ENCODE measurements around the gene OGFR. TPM values are rescaled to one million over a fixed set of nuclear protein-coding genes. Genes with fewer than 3 reads are reported as not detected.
A peak's percentile ranks its signal among the peaks of the same experiment; 100 is the strongest.

OGFR gene
- total RNA-seq (10 to 100 TPM; 46.5 to 91.1 (median 83.0) TPM), total RNA-seq (61.6 to 186 (median 144) reads per million in 29 experiments)
- 52.2 TPM for total RNA-seq (2013)

- H3K27me3 ChIP-seq (replicated peaks in 1 of 2; ENCODE audit: control insufficient read depth in 2 of 2, extremely low read depth in 1 of 2, insufficient read depth in 2 of 2, low read length in 1 of 2) = no peaks in the 10 kb centered on the region
- Mint-ChIP-seq H3K9me3 (no peaks in the 10 kb centered on the region), H3K4me3 (peak within 1 kb of the TSS; percentile 93 to 96 (median 95)), H3K27me3 (no peaks in the 10 kb centered on the region), H3K4me1 (peaks cover 29 to 32% (median 29%) of the 10 kb centered on the region in 3 donors), H3K27ac (peak within 1 kb of the TSS; percentile 94 to 98), H3K36me3 (peaks cover 16% of the 10 kb centered on the region)
- ChIA-PET CTCF (interaction anchor here in 1 of 2 donors (1.0 to 1.7 kb wide), 2 partner anchors 11 to 13 kb away, joined by 4 to 7 read pairs; no protein-coding TSS in a partner anchor), POLR2A (interaction anchor here (0.7 to 0.8 kb wide), 2 partner anchors 10 to 11 kb away, joined by 3 to 4 read pairs; no protein-coding TSS in a partner anchor)
- peaks cover 9 to 38% of the 10 kb centered on the region in 2 donors for H3K36me3 ChIP-seq (ENCODE audit: control insufficient read depth in 2 of 2, extremely low read depth in 1 of 2, insufficient read depth in 1 of 2, low read length in 1 of 2)
- peak within 1 kb of the TSS; percentile 63 for H3K27ac ChIP-seq (ENCODE audit: low read length)
- peak within 1 kb of the TSS; percentile 58 to 67 for H3K4me3 ChIP-seq (ENCODE audit: control insufficient read depth in 1 of 2, extremely low read depth in 1 of 2, low read length in 1 of 2)
- no peaks in the 10 kb centered on the region for H3K9me3 ChIP-seq
- H3K4me1 ChIP-seq (ENCODE audit: control insufficient read depth in 1 of 2, extremely low read depth in 1 of 2, insufficient read depth in 2 of 2, low read length in 2 of 2) = peaks cover 6 to 47% of the 10 kb centered on the region in 2 experiments
- WGBS (ENCODE audit: insufficient coverage) = under 1% methylated on average over 68 of the region's 77 CpGs
- ATAC-seq (replicated peaks in 1 of 4) (peak; percentile 74 to 78 (median 76)), DNase-seq (peak; percentile 40 to 88 (median 63))
Measured at GRCh38 chr20:62804627-62805154, at the start of gene OGFR. Gene OGFR (plus strand): TSS chr20:62804835. CDS start chr20:62804860, 25 bp downstream.

GRCh38 chr20:62754991-62755356, 49.7 kb upstream of the OGFR start:
- no peak overlapping the region for H3K27ac Mint-ChIP-seq
- H3K36me3 ChIP-seq (ENCODE audit: control insufficient read depth in 2 of 2, extremely low read depth in 1 of 2, insufficient read depth in 1 of 2, low read length in 1 of 2) = no peaks in the 10 kb centered on the region
- no peak overlapping the region for H3K4me3 ChIP-seq (ENCODE audit: control insufficient read depth in 1 of 2, extremely low read depth in 1 of 2, low read length in 1 of 2)
- ATAC-seq (replicated peaks in 1 of 4) (no peak), DNase-seq (no peak)
- H3K27ac ChIP-seq (ENCODE audit: low read length) = no peak overlapping the region
- POLR2A ChIA-PET = no interaction called here
- H3K9me3 Mint-ChIP-seq = no peaks in the 10 kb centered on the region
- H3K4me3 Mint-ChIP-seq = no peak overlapping the region
- WGBS (ENCODE audit: insufficient coverage) = 100% methylated on average over 1 of the region's 1 CpG
- peaks cover 0 to 48% of the 10 kb centered on the region in 2 experiments for H3K27me3 ChIP-seq (replicated peaks in 1 of 2; ENCODE audit: control insufficient read depth in 2 of 2, extremely low read depth in 1 of 2, insufficient read depth in 2 of 2, low read length in 1 of 2)
- H3K36me3 Mint-ChIP-seq = no peaks in the 10 kb centered on the region
- CTCF ChIA-PET = no interaction called here
- H3K4me1 Mint-ChIP-seq = peaks cover 0 to 1% (median 0%) of the 10 kb centered on the region in 3 donors
- H3K27me3 Mint-ChIP-seq = peaks cover 3 to 10% of the 10 kb centered on the region in 2 donors
- H3K9me3 ChIP-seq = no peaks in the 10 kb centered on the region
- H3K4me1 ChIP-seq (ENCODE audit: control insufficient read depth in 1 of 2, extremely low read depth in 1 of 2, insufficient read depth in 2 of 2, low read length in 2 of 2) = no peaks in the 10 kb centered on the region

- no peaks in the 10 kb centered on the region for H3K36me3 Mint-ChIP-seq
- Histone ChIP-seq H3K27me3 (replicated peaks in 1 of 2; ENCODE audit: control insufficient read depth in 2 of 2, extremely low read depth in 1 of 2, insufficient read depth in 2 of 2, low read length in 1 of 2) (peaks cover 0 to 48% of the 10 kb centered on the region in 2 experiments), H3K9me3 (no peaks in the 10 kb centered on the region), H3K4me1 (ENCODE audit: control insufficient read depth in 1 of 2, extremely low read depth in 1 of 2, insufficient read depth in 2 of 2, low read length in 2 of 2) (no peaks in the 10 kb centered on the region), H3K27ac (ENCODE audit: low read length) (no peak overlapping the region), H3K4me3 (ENCODE audit: control insufficient read depth in 1 of 2, extremely low read depth in 1 of 2, low read length in 1 of 2) (no peak overlapping the region), H3K36me3 (ENCODE audit: control insufficient read depth in 2 of 2, extremely low read depth in 1 of 2, insufficient read depth in 1 of 2, low read length in 1 of 2) (no peaks in the 10 kb centered on the region)
- no peaks in the 10 kb centered on the region for H3K9me3 Mint-ChIP-seq
- peaks cover 3 to 11% of the 10 kb centered on the region in 2 donors for H3K27me3 Mint-ChIP-seq
- ATAC-seq (replicated peaks in 1 of 4) (no peak), DNase-seq (no peak)
- WGBS (ENCODE audit: insufficient coverage) = 56% methylated on average over 10 of the region's 10 CpGs
- CTCF ChIA-PET = no interaction called here
- POLR2A ChIA-PET = no interaction called here
- H3K4me3 Mint-ChIP-seq = no peak overlapping the region
- H3K4me1 Mint-ChIP-seq = peaks cover 0 to 1% (median 0%) of the 10 kb centered on the region in 3 donors
- H3K27ac Mint-ChIP-seq = no peak overlapping the region
Measured at GRCh38 chr20:62755817-62756724, 48.6 kb upstream of the OGFR start.

GRCh38 chr20:62758226-62758912, 46.3 kb upstream of the OGFR start:
- Mint-ChIP-seq H3K27me3 (peaks cover 3 to 11% of the 10 kb centered on the region in 2 donors), H3K27ac (no peak overlapping the region), H3K36me3 (no peaks in the 10 kb centered on the region), H3K9me3 (no peaks in the 10 kb centered on the region), H3K4me1 (no peaks in the 10 kb centered on the region), H3K4me3 (no peak overlapping the region)
- Histone ChIP-seq H3K36me3 (ENCODE audit: control insufficient read depth in 2 of 2, extremely low read depth in 1 of 2, insufficient read depth in 1 of 2, low read length in 1 of 2) (no peaks in the 10 kb centered on the region), H3K9me3 (no peaks in the 10 kb centered on the region), H3K4me1 (ENCODE audit: control insufficient read depth in 1 of 2, extremely low read depth in 1 of 2, insufficient read depth in 2 of 2, low read length in 2 of 2) (no peaks in the 10 kb centered on the region), H3K27ac (ENCODE audit: low read length) (no peak overlapping the region), H3K27me3 (replicated peaks in 1 of 2; ENCODE audit: control insufficient read depth in 2 of 2, extremely low read depth in 1 of 2, insufficient read depth in 2 of 2, low read length in 1 of 2) (peaks cover 0 to 39% of the 10 kb centered on the region in 2 experiments), H3K4me3 (ENCODE audit: control insufficient read depth in 1 of 2, extremely low read depth in 1 of 2, low read length in 1 of 2) (no peak overlapping the region)
- 70% methylated on average over 14 of the region's 16 CpGs for WGBS (ENCODE audit: insufficient coverage)
- ATAC-seq (replicated peaks in 1 of 4) (no peak), DNase-seq (no peak)
- CTCF ChIA-PET = interaction anchor here in 1 of 2 donors (0.6 kb wide), 1 partner anchor 1421 kb away, joined by 4 read pairs; no protein-coding TSS in a partner anchor
- POLR2A ChIA-PET = no interaction called here

GRCh38 chr20:62759981-62760431, 44.6 kb upstream of the OGFR start:
- Mint-ChIP-seq H3K9me3 (no peaks in the 10 kb centered on the region), H3K36me3 (no peaks in the 10 kb centered on the region), H3K4me3 (no peak overlapping the region), H3K27me3 (peaks cover 3 to 11% of the 10 kb centered on the region in 2 donors), H3K27ac (no peak overlapping the region), H3K4me1 (no peaks in the 10 kb centered on the region)
- 90% methylated on average over 11 of the region's 20 CpGs for WGBS (ENCODE audit: insufficient coverage)
- no peaks in the 10 kb centered on the region for H3K36me3 ChIP-seq (ENCODE audit: control insufficient read depth in 2 of 2, extremely low read depth in 1 of 2, insufficient read depth in 1 of 2, low read length in 1 of 2)
- POLR2A ChIA-PET = no interaction called here
- CTCF ChIA-PET = no interaction called here
- H3K4me1 ChIP-seq (ENCODE audit: control insufficient read depth in 1 of 2, extremely low read depth in 1 of 2, insufficient read depth in 2 of 2, low read length in 2 of 2) = no peaks in the 10 kb centered on the region
- H3K27ac ChIP-seq (ENCODE audit: low read length) = no peak overlapping the region
- no peaks in the 10 kb centered on the region for H3K9me3 ChIP-seq
- ATAC-seq (replicated peaks in 1 of 4) (no peak), DNase-seq (no peak)
- no peak overlapping the region for H3K4me3 ChIP-seq (ENCODE audit: control insufficient read depth in 1 of 2, extremely low read depth in 1 of 2, low read length in 1 of 2)
- H3K27me3 ChIP-seq (replicated peaks in 1 of 2; ENCODE audit: control insufficient read depth in 2 of 2, extremely low read depth in 1 of 2, insufficient read depth in 2 of 2, low read length in 1 of 2) = peaks cover 0 to 36% of the 10 kb centered on the region in 2 experiments

GRCh38 chr20:62760471-62760855, 44.2 kb upstream of the OGFR start:
- H3K4me1 ChIP-seq (ENCODE audit: control insufficient read depth in 1 of 2, extremely low read depth in 1 of 2, insufficient read depth in 2 of 2, low read length in 2 of 2) = no peaks in the 10 kb centered on the region
- H3K4me3 Mint-ChIP-seq = no peak overlapping the region
- H3K9me3 Mint-ChIP-seq = no peaks in the 10 kb centered on the region
- H3K27me3 Mint-ChIP-seq = peaks cover 3 to 11% of the 10 kb centered on the region in 2 donors
- peaks cover 0 to 39% of the 10 kb centered on the region in 2 experiments for H3K27me3 ChIP-seq (replicated peaks in 1 of 2; ENCODE audit: control insufficient read depth in 2 of 2, extremely low read depth in 1 of 2, insufficient read depth in 2 of 2, low read length in 1 of 2)
- H3K36me3 ChIP-seq (ENCODE audit: control insufficient read depth in 2 of 2, extremely low read depth in 1 of 2, insufficient read depth in 1 of 2, low read length in 1 of 2) = no peaks in the 10 kb centered on the region
- CTCF ChIA-PET = no interaction called here
- no peaks in the 10 kb centered on the region for H3K4me1 Mint-ChIP-seq
- DNase-seq = no peak
- POLR2A ChIA-PET = no interaction called here
- ATAC-seq (replicated peaks in 1 of 4) = no peak
- no peaks in the 10 kb centered on the region for H3K9me3 ChIP-seq
- H3K27ac Mint-ChIP-seq = no peak overlapping the region
- no peaks in the 10 kb centered on the region for H3K36me3 Mint-ChIP-seq
- no peak overlapping the region for H3K4me3 ChIP-seq (ENCODE audit: control insufficient read depth in 1 of 2, extremely low read depth in 1 of 2, low read length in 1 of 2)
- H3K27ac ChIP-seq (ENCODE audit: low read length) = no peak overlapping the region
- 84% methylated on average over 8 of the region's 11 CpGs for WGBS (ENCODE audit: insufficient coverage)

Data from T-cell (primary cell).